ENCODE measurements around the gene MAT2A.
"Not testable (repeated sequence)": the region's sequence is repeated elsewhere in the genome, so short reads cannot be mapped to it uniquely, and the experiment has no call there.

The MAT2A gene

DNA sequence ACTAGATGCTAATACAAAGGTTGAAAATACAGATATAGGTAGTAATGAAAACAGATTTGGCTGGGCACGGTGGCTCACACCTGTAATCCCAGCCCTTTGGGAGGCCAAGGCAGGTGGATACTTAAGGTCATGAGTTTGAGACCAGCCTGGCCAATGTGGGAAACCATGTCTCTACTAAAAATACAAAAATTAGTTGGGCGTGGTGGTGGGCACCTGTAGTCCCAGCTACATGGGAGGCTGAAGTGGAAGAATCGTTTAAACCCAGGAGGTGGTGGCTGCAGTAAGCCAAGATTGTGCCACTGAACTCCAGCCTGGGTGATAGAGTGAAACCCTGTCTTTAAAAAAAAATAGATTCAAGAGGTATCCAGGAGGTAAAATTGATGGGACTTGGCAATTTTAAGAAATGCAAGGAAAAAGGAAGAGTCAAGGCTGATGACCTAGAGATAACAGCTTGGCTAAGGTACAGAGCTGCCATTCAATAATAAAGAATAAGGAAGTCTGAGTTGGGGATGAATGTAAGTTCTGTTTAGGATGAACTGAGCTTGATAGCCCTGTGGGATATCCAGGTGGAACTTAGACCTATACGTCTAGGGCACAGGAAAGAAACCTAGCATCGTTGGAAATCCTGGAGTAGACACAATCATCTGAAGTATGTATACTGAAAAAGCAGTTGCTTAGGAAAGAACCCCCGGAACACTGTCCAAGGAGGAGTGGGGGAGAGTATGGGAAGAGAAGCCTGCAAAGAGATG, 9.1 kb downstream of the MAT2A start:
- no peak for DNase-seq (ENCODE audit: low read depth in 2 of 2)

DNA sequence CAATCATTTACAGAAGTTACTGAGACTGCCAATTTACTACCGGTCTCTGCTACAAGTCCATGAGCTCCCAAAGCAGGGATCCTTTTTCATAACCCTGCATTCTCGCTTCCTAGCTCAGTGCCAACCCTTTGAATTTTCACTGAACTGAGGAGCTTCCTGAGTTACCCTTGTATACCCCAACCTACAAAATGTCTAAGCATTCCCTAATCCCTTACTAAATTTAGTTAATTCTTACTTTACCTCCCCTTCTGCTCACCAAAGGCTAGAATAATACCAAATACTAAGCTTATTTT, 9.6 kb downstream of the MAT2A start:
- no peak for DNase-seq (ENCODE audit: low read depth in 2 of 2)

DNA sequence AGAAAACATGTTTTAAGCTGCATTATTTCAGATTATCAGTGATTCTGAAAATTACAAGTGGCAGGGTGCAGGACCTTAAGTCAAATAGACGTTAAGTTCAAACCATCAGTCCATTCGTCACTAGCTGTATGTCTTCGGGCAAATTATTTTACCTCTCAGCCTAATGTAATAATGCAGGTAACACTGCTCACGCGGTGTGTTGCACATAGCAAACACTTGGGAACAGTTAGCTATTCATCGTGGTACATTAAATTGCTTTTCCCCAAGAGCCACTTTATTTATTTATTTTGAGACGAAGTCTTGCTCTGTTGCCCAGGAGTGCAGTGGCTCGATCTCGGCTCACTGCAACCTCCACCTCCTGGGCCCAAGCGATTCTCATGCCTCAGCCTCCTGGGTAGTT, 10.1 kb downstream of the MAT2A start:
- DNase-seq (ENCODE audit: low read depth in 2 of 2), result no peak

DNA sequence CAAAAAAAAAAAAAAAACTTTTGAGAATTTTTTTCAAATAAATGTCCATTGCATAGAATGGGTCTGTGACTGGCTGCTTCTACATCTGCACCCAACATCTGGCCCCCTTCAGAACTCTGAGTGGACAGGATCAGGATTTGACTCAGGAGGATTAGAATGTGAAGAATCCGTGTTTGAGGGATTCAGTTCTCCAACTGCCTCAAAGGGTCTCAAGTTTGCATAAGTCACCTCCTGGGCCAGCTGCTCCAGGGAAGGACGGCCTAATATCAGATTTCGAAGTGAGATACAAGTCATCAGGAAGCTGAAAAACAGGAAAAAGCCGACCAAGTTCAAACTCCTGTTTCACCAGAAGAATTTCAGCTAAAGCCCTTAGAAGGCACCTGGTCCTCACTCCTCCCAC, 10.9 kb downstream of the MAT2A start:
- DNase-seq (ENCODE audit: low read depth in 2 of 2), result peak; percentile 89 to 90

DNA sequence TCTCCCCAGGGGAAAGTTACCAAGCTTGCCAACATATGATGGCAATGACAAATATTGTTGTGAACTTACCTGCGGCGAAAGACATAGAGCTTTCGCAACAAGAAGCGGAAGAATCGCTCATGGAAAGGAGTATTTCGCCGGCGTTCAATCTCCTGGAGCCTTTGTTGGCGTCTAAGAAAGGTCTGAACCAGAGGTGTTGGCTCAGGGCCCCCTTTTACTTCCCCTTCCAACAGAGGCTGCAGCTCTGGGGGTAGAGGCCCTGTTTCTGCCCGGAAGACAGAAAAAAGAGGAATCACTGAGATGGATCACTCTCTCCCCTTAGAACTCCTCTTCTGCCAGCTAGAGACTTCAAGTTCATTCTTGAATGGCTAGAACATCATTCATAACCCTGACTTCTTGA, 11.5 kb downstream of the MAT2A start:
- no peak for DNase-seq (ENCODE audit: low read depth in 2 of 2)

DNA sequence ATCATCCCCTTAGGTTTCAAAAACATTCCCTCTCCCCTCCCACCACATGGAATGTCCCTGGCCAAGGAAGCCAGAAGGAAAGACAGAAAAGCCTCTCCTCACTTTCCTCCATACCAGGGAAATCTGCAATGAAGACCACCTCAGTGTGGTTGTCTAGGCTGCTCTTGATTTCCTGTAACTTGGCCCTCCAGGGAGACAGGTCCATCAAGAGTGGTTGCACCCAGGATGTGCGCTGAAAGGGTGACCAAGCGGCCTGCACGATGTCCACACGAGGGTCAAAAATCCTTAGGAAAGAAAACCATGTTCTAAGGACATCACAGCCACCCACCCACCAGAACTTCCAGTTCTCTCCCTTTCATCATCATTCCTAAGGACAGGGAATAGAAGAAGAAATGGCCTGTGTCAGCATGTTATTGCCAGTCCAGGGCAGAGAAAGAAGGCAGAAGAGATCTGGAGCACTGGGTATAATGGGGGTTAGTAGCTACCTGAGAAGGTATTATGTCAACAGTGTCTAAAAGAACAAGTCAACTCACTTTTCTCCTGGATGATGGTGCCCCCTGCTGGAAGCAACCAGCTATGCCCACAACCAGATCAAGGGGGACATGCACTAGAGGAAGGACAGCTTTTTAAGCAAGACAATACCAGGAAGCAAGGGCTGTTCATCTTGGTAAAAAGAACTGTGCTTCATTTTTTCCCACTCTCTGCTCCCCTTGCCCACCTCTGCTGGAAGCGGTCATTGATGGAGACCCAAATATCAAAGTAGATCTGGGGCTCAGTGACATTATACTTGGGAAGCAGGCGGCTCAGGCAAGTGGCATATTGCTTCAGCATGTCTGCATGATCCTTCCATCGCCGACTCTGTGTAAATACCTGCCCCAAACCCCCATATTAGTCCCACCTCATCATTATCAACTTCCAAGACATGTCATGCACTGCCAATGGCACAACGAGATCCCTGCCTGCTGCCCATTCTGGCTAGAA, 13.0 kb downstream of the MAT2A start:
- peak in 1 of 2 experiments; percentile 53 for DNase-seq (ENCODE audit: low read depth in 2 of 2)

DNA sequence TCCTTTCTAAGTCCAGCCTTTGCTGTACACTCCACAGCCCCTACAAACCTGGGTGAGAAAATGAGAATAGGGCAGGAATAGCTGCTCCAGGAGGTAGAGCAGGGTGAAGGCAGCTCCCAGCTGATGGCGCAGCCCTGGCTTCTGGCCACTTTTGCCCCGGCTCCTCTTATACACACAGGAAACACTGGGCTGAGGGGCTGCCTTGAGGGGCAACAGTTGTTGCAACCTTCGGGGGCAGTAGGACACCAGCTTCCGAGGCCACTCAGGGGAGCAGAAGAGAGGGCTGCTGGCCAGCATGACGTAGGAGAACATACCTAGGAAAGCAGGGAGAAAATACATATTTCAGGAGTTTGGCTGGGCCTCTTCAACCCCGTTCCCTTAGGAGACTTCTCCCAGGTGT, 14.2 kb downstream of the MAT2A start:
- no peak for DNase-seq (ENCODE audit: low read depth in 2 of 2)

DNA sequence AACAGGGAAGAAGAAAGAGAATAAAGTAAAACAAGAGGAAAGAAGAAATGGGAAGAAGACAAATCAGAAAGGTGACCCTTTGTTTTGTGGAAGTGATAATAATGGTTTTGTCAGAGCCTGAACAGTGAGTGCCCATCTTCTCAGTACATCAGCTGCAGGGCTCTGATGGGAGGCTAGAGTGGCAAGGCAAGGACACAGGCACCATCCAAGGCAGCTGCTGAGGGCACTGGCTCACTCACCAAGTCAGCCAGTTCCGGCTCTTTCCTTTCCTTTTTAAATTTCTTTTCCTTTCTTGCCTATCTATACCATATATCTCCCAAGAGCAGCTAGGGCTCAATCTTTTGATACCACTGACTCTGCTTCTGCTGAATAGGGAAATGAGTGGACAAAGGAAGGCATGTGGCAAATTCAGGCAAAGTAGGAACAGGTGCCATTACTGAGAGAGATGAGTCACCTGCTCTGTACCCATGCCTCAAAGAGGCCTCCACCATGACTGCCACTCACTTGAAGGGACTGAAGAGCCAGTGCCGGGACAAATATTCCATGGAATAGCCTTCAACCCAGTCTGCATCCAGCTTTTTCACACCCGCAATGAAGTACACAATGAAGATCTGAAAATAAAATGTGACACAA, 16.1 kb downstream of the MAT2A start:
- no peak for DNase-seq (ENCODE audit: low read depth in 2 of 2)

DNA sequence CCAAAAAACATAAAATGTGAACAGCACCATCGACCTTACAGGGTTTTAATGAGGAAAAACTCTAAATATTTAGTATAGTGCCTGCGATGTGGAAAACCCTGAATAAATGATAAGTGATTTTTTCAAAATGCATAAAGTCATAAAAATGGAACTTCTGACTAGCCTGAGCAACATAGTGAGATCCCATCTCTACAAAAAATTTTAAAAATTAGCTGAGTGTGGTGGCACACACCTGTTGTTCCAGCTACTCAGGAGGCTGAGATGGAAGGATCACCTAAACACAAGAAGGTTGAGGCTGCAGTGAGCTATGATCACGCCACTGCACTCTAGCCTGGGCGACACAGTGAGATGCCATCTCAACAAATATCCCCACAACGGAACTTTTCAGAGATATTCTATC, 18.2 kb downstream of the MAT2A start:
- no peak for DNase-seq (ENCODE audit: low read depth in 2 of 2)

DNA sequence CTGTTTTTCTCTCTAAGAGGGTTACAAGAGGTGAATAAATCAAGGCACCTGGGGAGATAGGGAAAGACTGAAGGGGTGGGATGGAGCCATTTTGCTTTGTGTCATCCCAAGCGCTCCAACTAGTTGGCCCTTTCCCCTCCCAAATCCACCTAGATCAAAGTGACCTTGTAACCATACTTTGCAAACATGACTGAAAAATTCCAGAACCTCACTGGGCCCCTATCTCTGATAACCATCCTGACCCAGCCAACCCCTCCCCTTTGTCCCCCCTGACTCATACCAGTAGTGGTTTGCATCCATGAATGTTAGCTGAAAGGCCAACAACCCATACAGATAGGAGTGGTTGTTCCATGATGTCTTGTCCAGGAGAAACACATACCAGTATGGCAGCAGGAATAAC, 19.2 kb downstream of the MAT2A start:
- DNase-seq (ENCODE audit: low read depth in 2 of 2), result no peak

DNA sequence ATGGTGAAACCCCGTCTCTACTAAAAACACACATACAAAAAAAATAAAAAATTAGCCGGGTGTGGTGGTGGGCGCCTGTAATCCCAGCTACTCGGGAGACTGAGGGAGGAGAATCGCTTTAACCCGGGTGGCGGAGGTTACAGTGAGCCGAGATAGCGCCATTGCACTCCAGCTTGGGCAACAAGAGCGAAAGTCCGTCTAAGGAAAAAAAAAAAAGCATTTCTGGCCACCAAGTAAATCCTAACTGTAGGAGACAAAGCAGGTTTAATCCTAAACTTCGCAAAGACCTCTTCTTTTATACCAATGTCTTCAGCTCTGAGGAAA, 21.4 kb downstream of the MAT2A start:
- DNase-seq (ENCODE audit: low read depth in 2 of 2), result not testable (repeated sequence)

DNA sequence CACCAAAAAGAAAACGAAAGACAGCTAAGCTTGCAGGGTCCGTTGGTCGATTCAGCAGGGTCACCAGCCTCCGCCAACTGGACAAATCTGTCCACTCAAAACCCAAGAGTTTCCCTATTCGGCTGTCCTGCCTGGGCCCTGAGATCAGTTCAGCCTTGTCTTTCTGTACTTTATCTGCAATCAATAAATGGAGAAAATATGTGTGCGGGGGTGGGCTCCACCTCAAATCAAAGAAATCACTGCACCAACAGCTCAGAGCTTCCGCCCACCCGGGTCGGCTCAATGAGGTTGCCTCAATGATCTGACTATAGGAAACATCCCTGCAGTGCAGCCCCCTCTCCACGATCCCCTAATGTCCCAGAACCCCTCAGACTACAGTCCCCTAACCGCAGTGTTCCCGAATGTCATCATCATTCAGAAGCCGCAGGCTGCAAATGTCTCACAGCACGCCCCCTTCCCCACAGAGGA, 21.9 kb downstream of the MAT2A start:
- DNase-seq (ENCODE audit: low read depth in 2 of 2), result no peak

DNA sequence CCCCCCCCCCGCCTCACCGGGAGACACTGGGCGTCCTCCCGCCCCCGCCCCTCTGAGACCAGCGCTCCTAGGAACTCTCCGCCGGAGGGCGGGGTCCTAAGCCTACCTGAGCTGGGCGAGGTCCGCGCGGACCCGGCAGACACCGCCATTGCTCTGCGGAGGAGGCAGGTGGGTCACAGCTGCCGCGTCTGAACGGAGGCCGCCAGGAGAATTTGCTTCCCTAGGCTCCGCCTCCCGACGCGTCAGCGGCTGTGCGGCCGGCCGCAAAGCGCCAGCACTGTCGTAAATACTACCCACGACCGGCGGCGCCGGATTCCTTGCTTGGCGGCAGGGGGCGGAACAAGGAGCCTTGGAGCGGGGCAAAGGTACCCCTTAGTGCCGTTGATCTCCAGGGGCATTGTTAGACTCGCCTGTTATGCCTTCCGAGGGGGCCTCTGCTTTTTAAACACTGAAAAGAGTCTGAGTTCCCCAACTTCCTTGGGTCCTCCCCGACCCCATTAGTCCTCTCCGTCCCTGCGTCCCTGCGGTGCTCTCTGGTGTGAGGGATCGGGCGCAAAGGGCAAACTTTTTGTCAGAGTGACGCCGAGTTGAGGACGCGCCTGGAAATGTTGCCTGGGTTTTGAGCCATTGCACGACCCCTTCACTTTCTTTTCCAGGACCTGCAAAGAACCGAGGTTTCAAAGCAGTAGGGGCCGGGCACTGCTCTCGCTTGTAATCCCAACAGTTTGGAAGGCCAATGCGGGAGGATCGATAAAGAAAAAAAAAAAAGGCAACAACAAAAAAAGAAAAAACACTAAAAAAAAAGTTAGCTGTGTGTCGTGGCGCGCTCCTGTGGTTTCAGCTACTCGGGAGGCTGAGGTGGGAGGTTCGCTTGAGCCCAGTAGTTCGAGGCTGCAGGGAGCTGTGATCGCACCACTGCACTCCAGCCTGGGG, 22.6 kb downstream of the MAT2A start, which contains the start of gene GGCX:
GGCX (minus strand) TSS at position 214 of the 933 bp plus-strand sequence; CDS start at position 149, 65 bp downstream.
- DNase-seq (ENCODE audit: low read depth in 2 of 2), result peak; percentile 78 to 80

DNA sequence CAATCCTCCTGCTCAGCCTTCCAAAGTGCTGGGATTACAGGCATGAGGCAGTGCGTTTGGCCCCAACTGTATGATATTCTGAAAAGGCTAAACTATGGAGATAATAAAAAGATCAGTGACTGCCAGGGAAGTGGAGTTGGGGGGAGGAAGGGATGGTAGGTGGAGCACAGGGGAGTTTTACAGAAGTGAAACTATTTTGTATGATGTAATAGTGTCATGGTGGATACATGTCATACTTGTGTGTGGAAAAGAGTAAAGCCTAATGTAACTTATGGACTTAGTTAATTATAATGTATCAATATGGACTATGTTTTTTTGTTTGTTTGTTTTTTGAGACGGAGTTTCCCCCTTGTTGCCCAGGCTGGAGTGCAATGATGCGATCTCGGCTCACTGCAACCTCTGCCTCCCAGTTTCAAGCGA, 25.2 kb downstream of the MAT2A start:
- no peak for DNase-seq (ENCODE audit: low read depth in 2 of 2)

DNA sequence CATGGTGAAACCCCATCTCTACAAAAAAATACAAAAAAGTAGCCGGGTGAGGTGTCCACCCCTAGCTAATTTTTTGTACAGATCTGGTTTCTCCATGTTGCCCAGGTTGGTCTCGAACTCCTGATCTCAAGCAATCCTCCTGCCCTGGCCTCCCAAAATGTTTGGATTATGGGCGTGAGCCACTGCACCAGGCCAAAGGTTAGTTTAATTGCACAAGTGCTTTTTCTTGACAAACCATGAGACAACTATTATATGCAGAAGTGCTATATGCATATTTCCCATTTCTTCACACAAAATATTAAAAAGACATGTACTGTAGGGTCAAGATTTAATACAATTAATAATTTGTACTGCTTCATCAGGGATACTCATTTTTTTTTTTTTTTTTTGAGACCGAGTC, 27.3 kb downstream of the MAT2A start:
- DNase-seq (ENCODE audit: low read depth in 2 of 2), result no peak

DNA sequence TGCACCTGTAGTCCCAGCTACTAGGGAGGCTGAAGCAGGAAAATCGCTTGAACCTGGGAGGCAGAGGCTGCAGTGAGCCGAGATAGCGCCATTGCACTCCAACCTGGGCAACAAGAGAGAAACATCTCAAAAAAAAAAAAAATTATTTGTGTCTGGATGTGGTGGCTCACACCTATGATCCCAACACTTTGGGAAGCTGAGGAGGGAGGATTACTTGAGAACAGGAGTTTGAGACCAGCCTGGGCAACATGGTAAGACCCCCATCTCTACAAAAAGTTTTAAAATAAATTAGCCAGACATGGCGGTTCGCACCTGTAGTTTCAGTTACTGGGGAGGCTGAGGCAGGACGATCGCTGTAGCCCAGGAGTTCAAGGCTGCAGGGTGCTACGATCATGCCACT, 36.8 kb downstream of the MAT2A start:
- DNase-seq (ENCODE audit: low read depth in 2 of 2), result no peak

DNA sequence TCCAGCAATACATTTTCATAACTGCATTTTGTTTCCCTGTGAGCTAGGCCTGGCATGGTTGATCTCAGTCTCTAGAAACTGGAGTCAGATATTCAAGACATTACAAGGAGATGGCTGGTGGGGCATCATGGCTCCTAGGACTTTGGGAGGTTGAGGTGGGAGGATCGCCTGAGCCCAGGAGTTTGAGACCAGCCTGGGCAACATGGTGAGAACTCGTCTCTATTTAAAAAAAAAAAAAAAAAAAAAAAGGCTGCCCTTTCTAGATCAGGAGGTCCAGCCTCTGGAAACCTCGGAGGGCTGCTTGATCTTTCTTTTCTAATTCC, 38.1 kb downstream of the MAT2A start:
- DNase-seq (ENCODE audit: low read depth in 2 of 2), result no peak

DNA sequence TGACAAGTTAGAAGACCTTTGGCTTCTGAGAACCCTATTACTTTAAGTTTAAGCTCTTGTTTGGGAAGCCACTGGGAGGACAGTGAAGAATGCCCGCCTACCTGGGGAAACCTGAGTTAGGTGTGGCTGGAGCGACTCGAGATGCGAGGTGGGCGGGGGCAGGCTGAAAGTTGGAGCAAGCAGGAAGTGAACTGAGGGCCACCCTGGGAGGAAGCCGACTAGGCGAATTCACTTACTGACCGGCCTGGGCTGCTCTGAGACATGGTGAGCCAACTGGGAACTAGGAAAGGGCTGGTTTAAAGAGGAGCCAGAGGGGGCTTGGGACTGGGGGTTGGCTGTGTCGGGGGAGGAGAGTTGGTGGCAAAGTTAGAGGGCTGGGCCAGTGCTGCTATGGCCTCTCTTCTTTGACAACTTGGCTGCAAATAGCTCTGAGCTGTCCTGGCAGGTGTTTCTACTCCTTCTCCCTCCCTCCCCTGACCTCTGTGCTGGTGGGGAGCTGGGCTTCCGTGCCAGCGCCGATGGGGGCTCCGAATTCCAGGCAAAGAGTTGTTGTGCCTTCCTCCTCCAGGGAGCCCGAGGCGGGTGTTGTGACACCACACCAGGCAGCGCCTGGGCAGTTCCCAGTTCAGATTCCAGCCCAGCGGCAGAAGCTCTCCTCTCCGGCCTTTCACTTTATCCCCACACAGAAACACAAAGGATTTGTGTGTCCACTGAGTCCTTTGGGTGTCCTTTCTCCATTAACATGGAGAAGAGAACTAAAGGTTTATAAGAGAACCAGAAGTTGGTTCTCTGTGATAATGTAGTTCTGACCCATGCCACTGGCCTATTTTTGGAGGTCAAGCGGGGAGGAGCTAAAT, 38.6 kb downstream of the MAT2A start, which contains the start of gene VAMP8:
VAMP8 (plus strand) TSS at position 201 of the 857 bp plus-strand sequence; CDS start at position 262, 61 bp downstream.
- no peak for DNase-seq (ENCODE audit: low read depth in 2 of 2)

DNA sequence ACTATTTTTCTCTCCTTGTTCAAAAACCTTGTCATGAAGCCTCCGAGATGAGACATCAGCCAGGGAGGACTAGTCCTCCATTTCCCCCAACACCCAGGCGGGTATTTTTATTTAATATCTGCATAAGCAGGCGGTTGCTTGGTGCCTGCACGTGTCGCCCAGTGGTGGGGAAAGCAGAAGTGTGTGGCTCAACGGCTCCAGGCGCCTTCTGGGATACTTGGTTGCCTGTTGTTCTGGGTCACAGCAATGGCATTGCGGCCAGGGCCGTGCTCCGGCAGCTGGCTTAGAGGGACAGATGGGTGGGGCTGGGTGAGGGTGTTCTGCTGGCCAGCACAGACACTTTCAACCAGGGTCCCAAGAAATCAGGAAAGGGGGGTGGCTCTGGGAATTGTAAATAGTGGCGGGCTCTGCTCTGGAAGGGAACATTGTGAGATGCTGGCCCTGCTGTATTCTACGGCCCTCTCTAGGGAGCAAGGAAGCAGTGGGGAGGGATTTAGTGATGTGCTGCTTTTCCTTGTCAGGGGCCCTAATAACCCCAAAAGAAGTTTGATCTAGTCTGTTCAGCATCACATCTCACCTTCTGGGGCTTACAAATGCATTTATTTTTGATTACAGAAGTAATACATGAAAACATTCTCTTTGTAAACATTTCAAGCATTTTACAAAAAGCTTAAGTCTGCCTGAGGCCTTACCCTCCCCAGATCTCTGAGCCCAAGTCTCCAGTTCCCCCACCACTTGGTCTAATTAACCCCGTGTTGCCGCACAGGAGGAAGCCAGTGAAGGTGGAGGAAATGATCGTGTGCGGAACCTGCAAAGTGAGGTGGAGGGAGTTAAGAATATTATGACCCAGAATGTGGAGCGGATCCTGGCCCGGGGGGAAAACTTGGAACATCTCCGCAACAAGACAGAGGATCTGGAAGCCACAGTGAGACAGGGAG, 39.5 kb downstream of the MAT2A start:
- no peak for DNase-seq (ENCODE audit: low read depth in 2 of 2)

All from fibroblast of skin of left quadriceps (primary cell).